Stomach (tissue), 4 donors: ENCODE measurements around the gene DPP6.

Experiments
- POLR2A ChIP-seq, 4 donors: fragments of 450-650 bp; IDR thresholded peaks; one replicate each; pipeline ENCODE4 v1.6.1; 2016; ENCODE audit warnings: antibody characterized with exemption in 4 of 4, control low read depth in 2 of 4, mild to moderate bottlenecking in 1 of 4, moderate library complexity in 1 of 4
- POLR2AphosphoS5 ChIP-seq, 3 donors: sonication (generic); formaldehyde crosslinking; IDR thresholded peaks; one replicate each; pipeline ENCODE4 v1.6.1; 2016; ENCODE audit warnings: antibody characterized with exemption in 3 of 3
- TF ChIP-seq, protein P1 (sequence below), 7 experiments: fragments of 450-650 bp in 4 of 7; fragments of 200-600 bp in 3 of 7; sonication (generic) in 3 of 7; IDR thresholded peaks; one replicate each; pipeline ENCODE4 v1.5.1; 2016 to 2019; ENCODE audit warnings: antibody characterized with exemption in 7 of 7, control low read depth in 2 of 7, mild to moderate bottlenecking in 1 of 7

DNA sequence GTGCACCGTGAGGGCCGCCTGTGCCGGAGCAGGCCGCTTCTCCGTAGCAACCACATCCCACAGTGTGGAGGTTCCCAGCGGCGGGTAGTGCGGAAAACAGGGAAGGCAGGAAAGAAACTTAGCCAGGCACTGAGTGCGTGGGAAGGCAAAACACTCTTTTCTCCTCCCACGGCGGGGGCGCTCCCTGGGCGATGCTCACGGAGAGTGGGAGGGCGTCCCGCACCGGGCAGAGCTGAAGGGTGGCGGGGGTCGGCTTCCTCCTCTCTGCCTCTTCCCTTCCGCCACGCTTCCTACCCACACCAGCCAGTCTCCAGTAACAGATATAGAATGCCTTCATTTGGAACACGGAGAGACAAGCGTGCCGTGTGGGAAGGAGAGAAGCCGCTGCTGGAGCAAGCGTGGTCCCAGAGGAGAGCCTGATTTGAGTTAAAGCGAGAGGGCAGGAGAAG is 698.2 kb downstream of the DPP6 start:
- TF ChIP-seq POLR2A (IDR thresholded peaks at IDR 0.05) (no peak), POLR2AphosphoS5 (IDR thresholded peaks at IDR 0.05) (no peak)
- TF ChIP-seq, protein P1, sequence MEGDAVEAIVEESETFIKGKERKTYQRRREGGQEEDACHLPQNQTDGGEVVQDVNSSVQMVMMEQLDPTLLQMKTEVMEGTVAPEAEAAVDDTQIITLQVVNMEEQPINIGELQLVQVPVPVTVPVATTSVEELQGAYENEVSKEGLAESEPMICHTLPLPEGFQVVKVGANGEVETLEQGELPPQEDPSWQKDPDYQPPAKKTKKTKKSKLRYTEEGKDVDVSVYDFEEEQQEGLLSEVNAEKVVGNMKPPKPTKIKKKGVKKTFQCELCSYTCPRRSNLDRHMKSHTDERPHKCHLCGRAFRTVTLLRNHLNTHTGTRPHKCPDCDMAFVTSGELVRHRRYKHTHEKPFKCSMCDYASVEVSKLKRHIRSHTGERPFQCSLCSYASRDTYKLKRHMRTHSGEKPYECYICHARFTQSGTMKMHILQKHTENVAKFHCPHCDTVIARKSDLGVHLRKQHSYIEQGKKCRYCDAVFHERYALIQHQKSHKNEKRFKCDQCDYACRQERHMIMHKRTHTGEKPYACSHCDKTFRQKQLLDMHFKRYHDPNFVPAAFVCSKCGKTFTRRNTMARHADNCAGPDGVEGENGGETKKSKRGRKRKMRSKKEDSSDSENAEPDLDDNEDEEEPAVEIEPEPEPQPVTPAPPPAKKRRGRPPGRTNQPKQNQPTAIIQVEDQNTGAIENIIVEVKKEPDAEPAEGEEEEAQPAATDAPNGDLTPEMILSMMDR (IDR thresholded peaks at IDR 0.05): no peak
